Keratinocyte (primary cell): ENCODE results near the gene TPMT. TPM values are rescaled to one million over a fixed set of nuclear protein-coding genes. Genes with fewer than 3 reads are reported as not detected.

ENCODE experiments used
- DNase-seq: peaks from one replicate; pipeline ENCODE4 v3.0.0-alpha.2; 2011; ENCODE audit warnings: low read depth, missing footprints, low spot score
- FAIRE-seq: peaks from 2 replicates; lab custom pipeline; 2011; peaks lifted over from hg19 to GRCh38; lab: Jason Lieb, UNC
- H2AFZ ChIP-seq: 2 replicates; pipeline ENCODE4 v1.6.0; 2012; ENCODE audit warnings: low read length, control low read depth, inconsistent platforms; ENCODE audit not compliant: control insufficient read depth
- H3K27ac ChIP-seq: 2 replicates; pipeline ENCODE4 v1.5.1; 2011; ENCODE audit warnings: low read length; ENCODE audit not compliant: control insufficient read depth, insufficient read depth
- H3K27me3 ChIP-seq: 3 replicates; pipeline ENCODE4 v1.6.0; 2011; ENCODE audit warnings: low read length; ENCODE audit not compliant: control insufficient read depth, insufficient read depth; ENCODE audit errors: extremely low read depth
- H3K36me3 ChIP-seq, 2 experiments: 2 replicates in 1 of 2; 3 replicates in 1 of 2; pipeline ENCODE4 v1.5.1; 2011; ENCODE audit warnings: low read length in 2 of 2, mild to moderate bottlenecking in 1 of 2; ENCODE audit not compliant: control insufficient read depth in 2 of 2, insufficient read depth in 2 of 2; ENCODE audit errors: extremely low read depth in 1 of 2
- H3K4me1 ChIP-seq: 3 replicates; pipeline ENCODE4 v1.5.1; 2011; ENCODE audit warnings: low read length; ENCODE audit not compliant: control insufficient read depth, insufficient read depth; ENCODE audit errors: extremely low read depth
- H3K4me2 ChIP-seq: 3 replicates; pipeline ENCODE4 v1.6.0; 2011; ENCODE audit warnings: low read depth, low read length; ENCODE audit not compliant: control insufficient read depth, insufficient read depth; ENCODE audit errors: extremely low read depth
- H3K4me3 ChIP-seq, 3 experiments: fragments of 200-600 bp in 1 of 3; sonication (generic) in 1 of 3; 2 replicates in 2 of 3; 3 replicates in 1 of 3; pipeline ENCODE4 v1.5.1; 2011 to 2016; ENCODE audit warnings: low read length in 3 of 3, mild to moderate bottlenecking in 3 of 3, control low read depth in 2 of 3, inconsistent platforms in 1 of 3, low read depth in 1 of 3, mixed read lengths in 1 of 3, mixed run types in 1 of 3, moderate library complexity in 1 of 3; ENCODE audit not compliant: control insufficient read depth in 2 of 3, insufficient read depth in 2 of 3; ENCODE audit errors: extremely low read depth in 1 of 3
- H3K79me2 ChIP-seq: 2 replicates; pipeline ENCODE4 v1.6.0; 2012; ENCODE audit warnings: low read length; ENCODE audit not compliant: control insufficient read depth, insufficient read depth
- H3K9ac ChIP-seq: 3 replicates; pipeline ENCODE4 v1.6.0; 2011; ENCODE audit warnings: low read length; ENCODE audit not compliant: control insufficient read depth, insufficient read depth; ENCODE audit errors: extremely low read depth
- H3K9me1 ChIP-seq: 3 replicates; pipeline ENCODE4 v1.6.0; 2011; ENCODE audit warnings: low read length; ENCODE audit not compliant: control insufficient read depth, insufficient read depth; ENCODE audit errors: extremely low read depth
- H3K9me3 ChIP-seq: 2 replicates; pipeline ENCODE4 v1.5.1; 2012; ENCODE audit warnings: low read depth, low read length; ENCODE audit not compliant: control insufficient read depth
- H4K20me1 ChIP-seq: 3 replicates; pipeline ENCODE4 v1.6.0; 2011; ENCODE audit warnings: low read length; ENCODE audit not compliant: control insufficient read depth, insufficient read depth; ENCODE audit errors: extremely low read depth
- EZH2 ChIP-seq: IDR thresholded peaks from one replicate; pipeline ENCODE4 v1.6.1; 2012; ENCODE audit warnings: inconsistent platforms, mild to moderate bottlenecking, low read length, moderate library complexity
- dilution Hi-C: fragments of 300-500 bp; cut with MboI; formaldehyde crosslinking; loops from one replicate; pipeline ENCODE4 v1.7.0; 2020; ENCODE audit warnings: low sequenced_read_pairs; ENCODE audit not compliant: extremely low pct_ligation_motif_present
- polyA plus RNA-seq, 5 experiments: library from polyadenylated mRNA; depleted of rRNA in 3 of 5; stranded (reverse) in 3 of 5; stranded (forward) in 1 of 5; unstranded in 1 of 5; fragments of >200 nt; gene quantifications; 1 replicate in 1 of 5; 2 replicates in 3 of 5; 3 replicates in 1 of 5; pipeline versions ENCODE4 v1.2.1 to v1.2.3, GENCODE V29; 2011 to 2012; ENCODE audit warnings: missing spikeins in 2 of 5, low read depth in 1 of 5, low replicate concordance in 1 of 5
- TF ChIP-seq, protein P1 (sequence below), 3 experiments: IDR thresholded peaks in 1 of 3; conservative IDR thresholded peaks in 1 of 3; optimal IDR thresholded peaks in 1 of 3; 2 replicates in 2 of 3; 3 replicates in 1 of 3; pipeline versions ENCODE3 to v1.5.1; 2011; ENCODE audit warnings: low read length in 3 of 3, mild to moderate bottlenecking in 3 of 3, moderate library complexity in 2 of 3, control low read depth in 1 of 3, inconsistent platforms in 1 of 3; ENCODE audit not compliant: insufficient read depth in 2 of 3; ENCODE audit errors: extremely low read depth in 1 of 3

TPMT gene
- polyA plus RNA-seq, 1 donor (not counting 4 experiments of a cell fraction or from before 2014, with no cell fraction given), result 38.6 TPM

DNA sequence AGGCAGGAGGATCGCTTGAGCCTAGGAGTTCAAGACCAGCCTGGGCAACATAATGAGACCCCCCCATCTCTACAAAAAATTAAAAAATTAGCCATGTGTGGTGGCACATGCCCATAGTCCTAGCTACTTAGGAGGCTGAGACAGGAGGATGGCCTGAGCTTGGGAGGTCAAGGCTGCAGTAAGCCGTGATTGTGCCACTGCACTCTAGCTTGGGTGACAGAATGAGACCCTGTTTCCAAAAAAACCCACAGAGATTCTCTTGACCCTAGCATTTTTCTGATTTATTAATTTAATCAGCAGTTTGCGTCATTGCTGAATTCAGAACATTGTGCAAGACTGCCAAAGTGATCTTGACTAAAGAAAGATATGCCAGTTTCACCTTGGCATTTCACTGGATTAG is 37.1 kb upstream of the TPMT start:
- H4K20me1 ChIP-seq, result no peaks in the 10 kb centered on the region
- no peak overlapping the region for H3K27ac ChIP-seq
- no peaks in the 10 kb centered on the region for H3K79me2 ChIP-seq
- dilution Hi-C loops, result no loop called here
- no peaks in the 10 kb centered on the region for H3K27me3 ChIP-seq
- H3K4me1 ChIP-seq, result no peaks in the 10 kb centered on the region
- H3K9ac ChIP-seq, result no peak overlapping the region
- no peak overlapping the region for H2AFZ ChIP-seq
- H3K4me3 ChIP-seq, result no peak overlapping the region
- no peaks in the 10 kb centered on the region for H3K9me1 ChIP-seq
- DNase-seq (no peak), FAIRE-seq (no peak)
- TF ChIP-seq EZH2, result no peak
- TF ChIP-seq, protein P1, sequence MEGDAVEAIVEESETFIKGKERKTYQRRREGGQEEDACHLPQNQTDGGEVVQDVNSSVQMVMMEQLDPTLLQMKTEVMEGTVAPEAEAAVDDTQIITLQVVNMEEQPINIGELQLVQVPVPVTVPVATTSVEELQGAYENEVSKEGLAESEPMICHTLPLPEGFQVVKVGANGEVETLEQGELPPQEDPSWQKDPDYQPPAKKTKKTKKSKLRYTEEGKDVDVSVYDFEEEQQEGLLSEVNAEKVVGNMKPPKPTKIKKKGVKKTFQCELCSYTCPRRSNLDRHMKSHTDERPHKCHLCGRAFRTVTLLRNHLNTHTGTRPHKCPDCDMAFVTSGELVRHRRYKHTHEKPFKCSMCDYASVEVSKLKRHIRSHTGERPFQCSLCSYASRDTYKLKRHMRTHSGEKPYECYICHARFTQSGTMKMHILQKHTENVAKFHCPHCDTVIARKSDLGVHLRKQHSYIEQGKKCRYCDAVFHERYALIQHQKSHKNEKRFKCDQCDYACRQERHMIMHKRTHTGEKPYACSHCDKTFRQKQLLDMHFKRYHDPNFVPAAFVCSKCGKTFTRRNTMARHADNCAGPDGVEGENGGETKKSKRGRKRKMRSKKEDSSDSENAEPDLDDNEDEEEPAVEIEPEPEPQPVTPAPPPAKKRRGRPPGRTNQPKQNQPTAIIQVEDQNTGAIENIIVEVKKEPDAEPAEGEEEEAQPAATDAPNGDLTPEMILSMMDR (optimal IDR thresholded peaks at IDR 0.05 in 1 of 3, IDR thresholded peaks at IDR 0.05 in 1 of 3, conservative IDR thresholded peaks at IDR 0.05 in 1 of 3; ENCODE audit: extremely low read depth in 1 of 3, insufficient read depth in 2 of 3, low read length in 3 of 3), result no peak
- peaks cover 2 to 12% of the 10 kb centered on the region in 2 experiments for H3K36me3 ChIP-seq
- H3K4me2 ChIP-seq, result no peak overlapping the region
- H3K9me3 ChIP-seq, result no peaks in the 10 kb centered on the region

DNA sequence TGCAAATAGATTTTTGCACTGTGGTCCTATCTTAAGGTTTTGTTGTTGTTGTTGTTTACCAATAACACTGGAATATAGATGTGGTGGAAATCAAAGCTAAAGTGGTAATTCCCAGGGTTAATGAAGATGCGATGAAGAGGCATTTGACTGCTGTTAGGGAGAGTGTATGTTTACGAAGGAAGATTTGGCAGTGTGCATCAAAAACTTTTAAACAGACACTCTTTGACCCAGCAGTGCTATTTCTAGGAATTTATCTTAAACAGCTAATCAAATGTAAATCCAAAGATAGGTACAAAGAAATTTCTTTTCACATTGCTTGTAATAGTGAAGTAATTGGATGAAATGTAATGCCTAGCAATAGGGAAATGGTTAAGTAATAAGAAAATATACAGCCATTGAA is 34.3 kb upstream of the TPMT start:
- Histone ChIP-seq H3K79me2 (no peaks in the 10 kb centered on the region), H3K4me1 (no peaks in the 10 kb centered on the region), H3K27me3 (no peaks in the 10 kb centered on the region), H3K4me3 (no peak overlapping the region), H3K4me2 (no peak overlapping the region), H2AFZ (no peak overlapping the region), H3K27ac (no peak overlapping the region), H3K9me1 (no peaks in the 10 kb centered on the region), H3K9ac (no peak overlapping the region), H3K9me3 (no peaks in the 10 kb centered on the region), H4K20me1 (no peaks in the 10 kb centered on the region), H3K36me3 (peaks cover 3 to 14% of the 10 kb centered on the region in 2 experiments)
- FAIRE-seq (no peak), DNase-seq (no peak)
- dilution Hi-C loops, result no loop called here
- no peak for TF ChIP-seq EZH2
- TF ChIP-seq, protein P1 (optimal IDR thresholded peaks at IDR 0.05 in 1 of 3, IDR thresholded peaks at IDR 0.05 in 1 of 3, conservative IDR thresholded peaks at IDR 0.05 in 1 of 3; ENCODE audit: extremely low read depth in 1 of 3, insufficient read depth in 2 of 3, low read length in 3 of 3), result no peak
